ENCODE results near the gene USP40.

USP40 gene

GRCh38 chr2:233476063-233476410, 90.5 kb downstream of the USP40 start:
- no peak for DNase-seq (ENCODE audit: low spot score)

- no peak for DNase-seq (ENCODE audit: low spot score)
Observed at GRCh38 chr2:233474308-233475160, 92.0 kb downstream of the USP40 start.

GRCh38 chr2:233473878-233474277, 92.7 kb downstream of the USP40 start:
- DNase-seq (ENCODE audit: low spot score): no peak

- no peak for DNase-seq (ENCODE audit: low spot score)
Observed at GRCh38 chr2:233473386-233473791, 93.2 kb downstream of the USP40 start.

GRCh38 chr2:233471291-233472035, 95.1 kb downstream of the USP40 start:
- no peak for DNase-seq (ENCODE audit: low spot score)

GRCh38 chr2:233470839-233471238, 95.7 kb downstream of the USP40 start:
- no peak for DNase-seq (ENCODE audit: low spot score)

- no peak for DNase-seq (ENCODE audit: low spot score)
Observed at GRCh38 chr2:233470011-233470687, 96.4 kb downstream of the USP40 start.

GRCh38 chr2:233469261-233470010, 97.1 kb downstream of the USP40 start:
- DNase-seq (ENCODE audit: low spot score): no peak

- DNase-seq (ENCODE audit: low spot score): no peak
Observed at GRCh38 chr2:233468741-233469110, 97.9 kb downstream of the USP40 start.

- no peak for DNase-seq (ENCODE audit: low spot score)
Observed at GRCh38 chr2:233468047-233468740, 98.4 kb downstream of the USP40 start.

GRCh38 chr2:233466991-233467603, 99.5 kb downstream of the USP40 start:
- no peak for DNase-seq (ENCODE audit: low spot score)

GRCh38 chr2:233464531-233465240, 101.9 kb downstream of the USP40 start:
- no peak for DNase-seq (ENCODE audit: low spot score)

GRCh38 chr2:233464056-233464455, 102.5 kb downstream of the USP40 start:
- DNase-seq (ENCODE audit: low spot score): no peak

GRCh38 chr2:233463586-233463985, 103.0 kb downstream of the USP40 start:
- DNase-seq (ENCODE audit: low spot score): no peak

GRCh38 chr2:233462826-233463470, 103.6 kb downstream of the USP40 start:
- DNase-seq (ENCODE audit: low spot score): no peak

- no peak for DNase-seq (ENCODE audit: low spot score)
Observed at GRCh38 chr2:233462202-233462785, 104.3 kb downstream of the USP40 start.

GRCh38 chr2:233461481-233461891, 105.1 kb downstream of the USP40 start:
- no peak for DNase-seq (ENCODE audit: low spot score)

GRCh38 chr2:233460726-233461441, 105.7 kb downstream of the USP40 start:
- DNase-seq (ENCODE audit: low spot score): no peak

GRCh38 chr2:233459426-233459825, 107.2 kb downstream of the USP40 start:
- no peak for DNase-seq (ENCODE audit: low spot score)
